Keratinocyte (primary cell): ENCODE measurements around the gene SSB.

Experiments
- EZH2 ChIP-seq: IDR thresholded peaks from one replicate; pipeline ENCODE4 v1.6.1; 2012; ENCODE audit warnings: inconsistent platforms, mild to moderate bottlenecking, low read length, moderate library complexity
- TF ChIP-seq, protein P1 (sequence below), 3 experiments: IDR thresholded peaks in 1 of 3; conservative IDR thresholded peaks in 1 of 3; optimal IDR thresholded peaks in 1 of 3; 2 replicates in 2 of 3; 3 replicates in 1 of 3; pipeline versions ENCODE3 to v1.5.1; 2011; ENCODE audit warnings: low read length in 3 of 3, mild to moderate bottlenecking in 3 of 3, moderate library complexity in 2 of 3, control low read depth in 1 of 3, inconsistent platforms in 1 of 3; ENCODE audit not compliant: insufficient read depth in 2 of 3; ENCODE audit errors: extremely low read depth in 1 of 3

DNA sequence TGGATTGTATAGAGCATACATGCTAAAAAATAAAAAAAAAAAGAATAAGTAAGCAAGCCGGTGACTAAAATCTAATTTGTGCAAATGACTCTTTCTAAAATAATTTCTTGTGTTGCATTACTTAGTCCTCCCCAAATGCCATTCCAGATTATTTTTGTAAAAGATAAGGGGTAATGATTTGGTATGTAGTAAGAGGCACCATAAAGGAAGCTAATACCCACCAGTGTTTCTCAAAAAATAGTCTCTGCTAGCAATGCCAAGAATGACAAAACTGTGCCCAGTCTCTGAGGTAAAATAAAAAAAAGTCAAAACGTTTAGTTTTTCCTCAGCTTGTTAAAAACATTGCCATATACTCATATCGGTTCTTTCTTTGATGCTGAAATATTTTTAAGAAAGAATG is 23.4 kb downstream of the SSB start:
- TF ChIP-seq, protein P1, sequence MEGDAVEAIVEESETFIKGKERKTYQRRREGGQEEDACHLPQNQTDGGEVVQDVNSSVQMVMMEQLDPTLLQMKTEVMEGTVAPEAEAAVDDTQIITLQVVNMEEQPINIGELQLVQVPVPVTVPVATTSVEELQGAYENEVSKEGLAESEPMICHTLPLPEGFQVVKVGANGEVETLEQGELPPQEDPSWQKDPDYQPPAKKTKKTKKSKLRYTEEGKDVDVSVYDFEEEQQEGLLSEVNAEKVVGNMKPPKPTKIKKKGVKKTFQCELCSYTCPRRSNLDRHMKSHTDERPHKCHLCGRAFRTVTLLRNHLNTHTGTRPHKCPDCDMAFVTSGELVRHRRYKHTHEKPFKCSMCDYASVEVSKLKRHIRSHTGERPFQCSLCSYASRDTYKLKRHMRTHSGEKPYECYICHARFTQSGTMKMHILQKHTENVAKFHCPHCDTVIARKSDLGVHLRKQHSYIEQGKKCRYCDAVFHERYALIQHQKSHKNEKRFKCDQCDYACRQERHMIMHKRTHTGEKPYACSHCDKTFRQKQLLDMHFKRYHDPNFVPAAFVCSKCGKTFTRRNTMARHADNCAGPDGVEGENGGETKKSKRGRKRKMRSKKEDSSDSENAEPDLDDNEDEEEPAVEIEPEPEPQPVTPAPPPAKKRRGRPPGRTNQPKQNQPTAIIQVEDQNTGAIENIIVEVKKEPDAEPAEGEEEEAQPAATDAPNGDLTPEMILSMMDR (optimal IDR thresholded peaks at IDR 0.05 in 1 of 3, IDR thresholded peaks at IDR 0.05 in 1 of 3, conservative IDR thresholded peaks at IDR 0.05 in 1 of 3; ENCODE audit: extremely low read depth in 1 of 3, insufficient read depth in 2 of 3, low read length in 3 of 3) = no peak
- no peak for TF ChIP-seq EZH2
